Measurements from ENCODE around the gene MAPRE2.

GRCh38 chr18:35029103-35029502 lies 12.1 kb upstream of the MAPRE2 start:
- TF ChIP-seq POLR2A (IDR thresholded peaks at IDR 0.05) (no peak), CTCF (IDR thresholded peaks at IDR 0.05) (no peak)

All from gastroesophageal sphincter (tissue), 3 donors.